ENCODE results near the gene CLIP2.

Gene CLIP2

GRCh38 chr7:74365322-74366022, 76.3 kb downstream of the CLIP2 start:
- no peaks in the 10 kb centered on the region for H3K9me2 ChIP-seq (replicated peaks; ENCODE audit: low read depth, low read length)
- no peak overlapping the region for H3K9ac ChIP-seq (ENCODE audit: low read depth, low read length, poor library complexity, severe bottlenecking)
- no peak overlapping the region for H2AFZ ChIP-seq (ENCODE audit: low read length)
- no peaks in the 10 kb centered on the region for H4K20me1 ChIP-seq (ENCODE audit: insufficient read depth, low read length, poor library complexity, severe bottlenecking)
- H3K4me2 ChIP-seq (ENCODE audit: low read depth, low read length, poor library complexity, severe bottlenecking), result no peak overlapping the region
- H3K79me2 ChIP-seq (ENCODE audit: insufficient read depth, low read length), result no peaks in the 10 kb centered on the region
- no peaks in the 10 kb centered on the region for H3K4me1 ChIP-seq (ENCODE audit: insufficient read depth, low read length, poor library complexity, severe bottlenecking)
- no peaks in the 10 kb centered on the region for H3F3A ChIP-seq (ENCODE audit: low read depth)
- TF ChIP-seq EZH2phosphoT487 (IDR thresholded peaks at IDR 0.05; ENCODE audit: borderline replicate concordance), result no peak
- TF ChIP-seq, protein P1, sequence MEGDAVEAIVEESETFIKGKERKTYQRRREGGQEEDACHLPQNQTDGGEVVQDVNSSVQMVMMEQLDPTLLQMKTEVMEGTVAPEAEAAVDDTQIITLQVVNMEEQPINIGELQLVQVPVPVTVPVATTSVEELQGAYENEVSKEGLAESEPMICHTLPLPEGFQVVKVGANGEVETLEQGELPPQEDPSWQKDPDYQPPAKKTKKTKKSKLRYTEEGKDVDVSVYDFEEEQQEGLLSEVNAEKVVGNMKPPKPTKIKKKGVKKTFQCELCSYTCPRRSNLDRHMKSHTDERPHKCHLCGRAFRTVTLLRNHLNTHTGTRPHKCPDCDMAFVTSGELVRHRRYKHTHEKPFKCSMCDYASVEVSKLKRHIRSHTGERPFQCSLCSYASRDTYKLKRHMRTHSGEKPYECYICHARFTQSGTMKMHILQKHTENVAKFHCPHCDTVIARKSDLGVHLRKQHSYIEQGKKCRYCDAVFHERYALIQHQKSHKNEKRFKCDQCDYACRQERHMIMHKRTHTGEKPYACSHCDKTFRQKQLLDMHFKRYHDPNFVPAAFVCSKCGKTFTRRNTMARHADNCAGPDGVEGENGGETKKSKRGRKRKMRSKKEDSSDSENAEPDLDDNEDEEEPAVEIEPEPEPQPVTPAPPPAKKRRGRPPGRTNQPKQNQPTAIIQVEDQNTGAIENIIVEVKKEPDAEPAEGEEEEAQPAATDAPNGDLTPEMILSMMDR (conservative IDR thresholded peaks at IDR 0.05; ENCODE audit: low read length), result no peak
- peaks cover 3% of the 10 kb centered on the region; the same call in 1 of the 2 replicates for H3K36me3 ChIP-seq (ENCODE audit: insufficient read depth, low read length)
- no peak overlapping the region for H3K4me3 ChIP-seq (ENCODE audit: low read length, poor library complexity, severe bottlenecking)
- H3K27me3 ChIP-seq (ENCODE audit: insufficient read depth, low read length, poor library complexity, severe bottlenecking), result no peaks in the 10 kb centered on the region
- H3K9me3 ChIP-seq (ENCODE audit: insufficient read depth, low read depth, low read length), result no peaks in the 10 kb centered on the region

DNA sequence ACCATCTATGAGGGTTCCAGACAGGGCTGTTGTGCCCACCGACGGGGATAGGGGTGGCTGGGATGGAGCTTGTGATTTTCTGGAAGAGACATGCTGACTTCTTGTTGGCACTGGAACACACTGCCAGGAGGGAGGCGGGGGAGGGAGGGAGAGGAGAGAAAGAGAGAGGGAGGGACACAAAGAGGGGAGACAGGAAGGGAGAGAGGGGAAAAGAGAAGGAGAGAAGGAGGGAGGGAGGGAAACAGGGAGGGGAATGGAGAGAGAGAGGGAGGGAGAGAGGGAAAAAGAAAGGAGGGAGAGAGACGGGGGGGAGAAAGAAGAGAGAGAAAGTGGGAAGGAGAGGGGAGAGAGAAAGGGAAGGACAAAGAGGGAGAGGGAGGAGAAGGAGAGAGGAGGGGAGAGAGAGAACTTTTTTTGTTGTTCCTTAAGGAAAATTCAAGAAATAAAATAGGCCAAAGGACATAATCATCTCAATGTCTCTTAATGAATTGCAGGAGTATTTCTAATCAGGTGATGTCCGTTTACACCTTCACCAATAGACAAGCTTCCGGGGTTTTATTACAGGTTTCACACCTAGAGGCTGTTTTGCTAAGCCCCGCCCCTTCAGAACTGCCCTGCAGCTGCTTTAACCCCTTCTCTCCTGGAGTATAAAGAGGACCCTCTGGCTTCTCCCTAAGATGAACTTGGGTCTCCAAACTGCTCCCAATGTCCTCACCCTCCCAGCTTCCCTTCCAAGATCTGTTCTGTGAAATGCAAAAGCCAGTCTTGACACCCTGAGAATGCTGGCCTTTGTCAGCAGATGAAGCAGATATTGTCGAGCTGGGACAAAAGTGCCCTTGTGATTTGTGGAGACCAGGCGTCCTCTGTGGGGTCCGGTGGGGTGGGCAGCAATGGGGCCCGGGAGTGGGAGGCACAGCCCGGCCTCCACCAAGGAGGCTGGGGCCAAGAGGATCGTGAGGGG, 82.5 kb downstream of the CLIP2 start:
- Histone ChIP-seq H3K36me3 (ENCODE audit: insufficient read depth, low read length) (peaks cover 5% of the 10 kb centered on the region; the same call in 1 of the 2 replicates), H3K9me2 (replicated peaks; ENCODE audit: low read depth, low read length) (no peaks in the 10 kb centered on the region), H3K4me2 (ENCODE audit: low read depth, low read length, poor library complexity, severe bottlenecking) (peak overlapping the region; percentile 40), H4K20me1 (ENCODE audit: insufficient read depth, low read length, poor library complexity, severe bottlenecking) (no peaks in the 10 kb centered on the region), H3K4me3 (ENCODE audit: low read length, poor library complexity, severe bottlenecking) (peak overlapping the region; percentile 25), H3K79me2 (ENCODE audit: insufficient read depth, low read length) (no peaks in the 10 kb centered on the region), H3F3A (ENCODE audit: low read depth) (no peaks in the 10 kb centered on the region), H3K9me3 (ENCODE audit: insufficient read depth, low read depth, low read length) (no peaks in the 10 kb centered on the region), H2AFZ (ENCODE audit: low read length) (peak overlapping the region; percentile 58; the same call in 1 of the 2 replicates), H3K4me1 (ENCODE audit: insufficient read depth, low read length, poor library complexity, severe bottlenecking) (peaks cover 4% of the 10 kb centered on the region), H3K27me3 (ENCODE audit: insufficient read depth, low read length, poor library complexity, severe bottlenecking) (no peaks in the 10 kb centered on the region), H3K9ac (ENCODE audit: low read depth, low read length, poor library complexity, severe bottlenecking) (peak overlapping the region; percentile 32)
- no peak for TF ChIP-seq EZH2phosphoT487 (IDR thresholded peaks at IDR 0.05; ENCODE audit: borderline replicate concordance)
- TF ChIP-seq, protein P1 (conservative IDR thresholded peaks at IDR 0.05; ENCODE audit: low read length), result no peak

DNA sequence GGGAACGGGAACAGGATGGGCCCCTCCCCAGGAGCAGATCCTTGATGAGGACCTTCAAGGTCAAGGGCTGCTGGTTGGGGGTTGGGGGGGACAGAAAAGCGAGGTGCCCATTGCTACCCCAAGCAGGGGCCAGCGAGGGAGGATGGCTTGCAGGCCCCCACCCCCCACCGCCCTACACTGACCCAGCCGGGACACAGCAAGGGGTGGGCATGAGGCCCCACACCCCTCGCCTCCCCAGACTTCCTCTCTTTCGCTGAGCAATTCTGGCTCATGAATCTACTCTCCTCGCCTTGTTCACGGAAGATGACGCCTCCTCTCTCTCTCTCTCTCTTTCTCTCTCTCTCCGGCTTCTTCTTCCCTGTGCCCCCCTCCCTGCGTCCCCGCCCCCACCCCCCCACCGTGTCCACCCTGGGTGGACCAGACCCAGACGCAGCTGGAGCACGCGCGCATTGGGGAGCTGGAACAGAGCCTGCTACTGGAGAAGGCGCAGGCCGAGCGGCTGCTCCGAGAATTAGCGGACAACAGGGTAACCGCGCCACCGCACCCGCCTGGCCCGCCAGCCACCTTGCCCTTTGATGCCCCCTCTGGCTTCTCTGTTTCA, 83.4 kb downstream of the CLIP2 start:
- H3K4me3 ChIP-seq (ENCODE audit: low read length, poor library complexity, severe bottlenecking), result no peak overlapping the region
- peaks cover 4% of the 10 kb centered on the region for H3K4me1 ChIP-seq (ENCODE audit: insufficient read depth, low read length, poor library complexity, severe bottlenecking)
- no peaks in the 10 kb centered on the region for H4K20me1 ChIP-seq (ENCODE audit: insufficient read depth, low read length, poor library complexity, severe bottlenecking)
- no peak overlapping the region for H3K9ac ChIP-seq (ENCODE audit: low read depth, low read length, poor library complexity, severe bottlenecking)
- H3K9me2 ChIP-seq (replicated peaks; ENCODE audit: low read depth, low read length), result no peaks in the 10 kb centered on the region
- H3K79me2 ChIP-seq (ENCODE audit: insufficient read depth, low read length), result no peaks in the 10 kb centered on the region
- H2AFZ ChIP-seq (ENCODE audit: low read length), result no peak overlapping the region
- H3K27me3 ChIP-seq (ENCODE audit: insufficient read depth, low read length, poor library complexity, severe bottlenecking), result no peaks in the 10 kb centered on the region
- no peaks in the 10 kb centered on the region for H3K9me3 ChIP-seq (ENCODE audit: insufficient read depth, low read depth, low read length)
- H3K4me2 ChIP-seq (ENCODE audit: low read depth, low read length, poor library complexity, severe bottlenecking), result no peak overlapping the region
- no peak for TF ChIP-seq EZH2phosphoT487 (IDR thresholded peaks at IDR 0.05; ENCODE audit: borderline replicate concordance)
- TF ChIP-seq, protein P1 (conservative IDR thresholded peaks at IDR 0.05; ENCODE audit: low read length), result no peak
- H3K36me3 ChIP-seq (ENCODE audit: insufficient read depth, low read length), result peaks cover 5% of the 10 kb centered on the region; the same call in 1 of the 2 replicates
- H3F3A ChIP-seq (ENCODE audit: low read depth), result no peaks in the 10 kb centered on the region

All from Loucy (cell line).